DMS 273 treated with DMSO at 0.1 percent for 48 hours (cell line): ENCODE results near the gene KIZ.

Source experiments
- DNase-seq: peaks from one replicate; lab custom pipeline; 2025; lab: John Stamatoyannopoulos, UW

Gene KIZ

GRCh38 chr20:21179757-21180156 lies 53.9 kb downstream of the KIZ start:
- DNase-seq, result no peak

- no peak for DNase-seq
Measured at GRCh38 chr20:21180248-21180647, 54.4 kb downstream of the KIZ start.

DNA sequence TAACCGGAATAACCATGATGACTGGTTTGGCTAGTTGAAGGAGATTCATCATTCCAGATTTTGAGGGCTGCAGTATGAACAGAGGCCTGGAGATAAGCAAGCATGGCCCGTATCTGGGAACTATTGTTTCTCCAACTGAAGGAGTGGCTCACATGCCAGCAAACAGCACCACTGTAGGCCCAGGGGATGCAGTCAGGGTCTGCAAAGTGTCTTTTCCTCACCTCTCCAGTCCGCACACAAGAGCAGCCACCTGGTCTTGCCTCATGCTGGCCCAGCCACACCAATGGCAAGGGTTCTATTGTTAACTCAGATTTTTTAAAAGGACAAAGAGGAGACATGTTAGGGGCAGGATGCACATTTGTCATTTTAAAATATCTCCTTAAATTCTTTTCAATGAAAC lies 55.1 kb downstream of the KIZ start:
- DNase-seq, result no peak

DNA sequence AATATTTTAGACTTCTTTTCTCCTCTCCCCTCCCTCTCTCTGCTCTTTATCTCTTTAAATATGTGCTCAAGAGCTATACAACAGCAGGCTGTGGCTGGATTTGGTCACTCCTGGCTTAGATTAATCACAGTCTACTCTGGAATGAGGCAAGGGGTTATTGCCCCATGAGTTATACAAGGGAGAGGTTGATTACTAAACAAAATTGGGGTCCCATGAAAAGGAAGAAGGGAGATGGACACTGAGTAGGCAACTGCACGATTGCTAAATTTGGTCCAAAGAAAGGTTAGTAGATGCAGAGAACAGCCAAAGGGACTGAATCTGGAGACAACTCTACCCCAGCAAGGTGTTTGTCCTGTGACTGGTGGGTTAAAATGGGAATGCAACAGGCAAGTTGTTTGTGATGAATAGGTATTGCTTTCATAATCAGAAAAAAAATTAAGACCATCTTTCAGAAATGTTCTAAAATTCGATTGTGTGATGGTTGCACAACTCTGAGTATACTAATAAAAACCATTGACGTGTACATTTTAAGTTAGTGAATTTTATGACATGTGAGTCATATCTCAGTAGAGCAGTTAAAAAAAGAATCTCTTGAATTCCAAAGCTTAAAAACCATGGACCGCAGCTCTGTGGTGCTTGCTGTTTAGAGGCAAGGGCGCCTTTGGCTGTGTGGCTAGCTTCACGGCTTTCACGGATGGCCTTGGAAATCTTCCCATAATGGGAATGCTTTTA lies 57.1 kb downstream of the KIZ start:
- DNase-seq, result no peak

- DNase-seq, result no peak
Measured at GRCh38 chr20:21183722-21184121, 57.8 kb downstream of the KIZ start.

GRCh38 chr20:21184819-21185218 lies 58.9 kb downstream of the KIZ start:
- DNase-seq, result no peak

DNA sequence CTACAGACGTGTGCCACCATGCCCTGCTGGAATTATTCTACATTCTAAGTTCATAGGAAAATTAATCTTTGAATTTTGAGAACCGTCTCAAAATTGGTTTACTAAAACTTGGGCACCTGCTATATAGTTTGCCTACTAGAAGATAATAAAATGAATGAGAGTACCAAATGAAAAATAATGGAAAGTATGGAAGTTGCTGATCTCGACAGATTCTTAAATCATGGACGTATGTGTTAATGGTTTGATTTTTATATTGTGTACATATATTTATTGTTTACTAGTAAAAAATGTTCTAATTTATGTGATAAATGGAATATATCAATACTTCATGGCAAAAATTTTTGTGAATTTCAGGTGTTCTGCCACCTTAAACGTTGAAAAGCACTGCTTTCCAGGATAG lies 60.0 kb downstream of the KIZ start:
- DNase-seq, result no peak

GRCh38 chr20:21189761-21190523 lies 64.1 kb downstream of the KIZ start:
- no peak for DNase-seq

DNA sequence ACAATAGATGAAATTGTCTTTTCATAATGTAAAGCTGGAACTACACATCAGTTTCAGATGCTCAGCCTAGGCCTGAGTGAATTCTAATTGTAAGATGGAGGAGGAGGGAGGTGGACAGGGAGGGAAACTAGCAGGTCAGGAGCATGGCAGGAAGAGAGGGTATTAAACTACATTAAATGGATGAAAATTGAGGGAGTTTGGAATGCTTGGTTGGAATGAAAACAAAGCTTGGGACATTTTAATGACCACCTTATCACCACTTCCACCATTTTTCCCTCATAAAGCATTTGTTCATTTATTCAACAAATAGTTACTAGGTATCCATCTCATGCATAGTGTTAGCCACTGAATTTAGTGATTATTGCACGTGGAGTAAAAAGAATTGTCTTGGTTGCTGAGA lies 65.0 kb downstream of the KIZ start:
- DNase-seq, result no peak

GRCh38 chr20:21191839-21192238 lies 66.0 kb downstream of the KIZ start:
- DNase-seq, result no peak

DNA sequence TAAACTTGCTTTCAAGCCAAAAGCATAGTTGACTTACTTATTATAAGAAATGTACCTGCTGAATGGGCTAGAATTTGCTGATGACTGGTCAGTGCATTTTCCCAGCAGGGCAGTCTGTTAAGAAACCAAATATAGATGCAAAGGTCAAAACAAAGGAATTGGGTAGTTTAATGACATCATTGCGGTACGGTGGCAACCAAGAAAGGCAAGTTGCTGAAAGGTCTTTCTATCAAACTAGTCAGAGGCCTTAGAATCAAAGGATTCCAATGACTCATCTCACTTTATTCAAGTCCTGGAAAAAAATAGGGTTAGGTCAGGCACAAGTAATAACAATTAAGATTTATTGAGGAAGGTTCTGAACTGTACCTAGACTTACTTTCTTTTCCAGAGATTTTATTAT lies 76.4 kb downstream of the KIZ start:
- no peak for DNase-seq

- no peak for DNase-seq
Measured at GRCh38 chr20:21203088-21203656, 77.3 kb downstream of the KIZ start.

- no peak for DNase-seq
Measured at GRCh38 chr20:21206584-21206983, 80.7 kb downstream of the KIZ start.

DNA sequence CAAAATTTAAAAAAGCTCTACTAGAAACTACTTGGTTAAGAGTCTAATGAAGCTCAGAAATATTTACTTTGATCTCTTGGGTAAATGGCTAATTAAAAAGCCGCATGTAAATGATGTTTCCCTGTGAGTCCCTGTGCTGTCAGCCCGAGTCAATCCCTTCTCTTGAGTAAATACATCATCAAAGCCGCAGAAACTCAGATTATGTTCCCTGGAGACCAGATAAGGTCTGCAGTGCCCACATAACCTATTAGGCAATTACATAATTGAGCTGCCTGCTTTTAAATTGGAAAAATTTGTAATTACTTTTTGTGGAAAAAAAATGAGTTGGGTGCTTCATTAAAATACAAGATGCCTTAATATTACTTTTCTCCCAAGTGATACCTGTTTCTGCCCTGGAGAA lies 83.1 kb downstream of the KIZ start:
- DNase-seq, result no peak

DNA sequence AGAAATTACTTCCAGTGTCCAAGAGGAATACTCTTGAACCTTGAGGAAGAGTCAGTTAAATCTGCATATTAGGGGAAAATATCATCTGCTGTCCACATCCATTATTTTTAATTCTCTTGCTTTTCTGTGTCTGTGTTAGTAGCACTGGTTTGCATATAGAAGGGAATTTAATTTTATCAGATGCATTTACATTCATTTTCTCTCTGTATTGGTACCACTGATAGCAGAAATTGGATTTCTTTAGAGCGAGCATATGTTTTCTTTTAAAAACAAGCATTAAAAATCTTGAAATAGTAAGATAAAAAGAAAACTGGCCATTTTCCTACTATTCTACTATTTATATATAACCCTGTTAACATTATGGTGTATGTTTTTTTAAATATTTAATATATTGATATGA lies 83.8 kb downstream of the KIZ start:
- no peak for DNase-seq

DNA sequence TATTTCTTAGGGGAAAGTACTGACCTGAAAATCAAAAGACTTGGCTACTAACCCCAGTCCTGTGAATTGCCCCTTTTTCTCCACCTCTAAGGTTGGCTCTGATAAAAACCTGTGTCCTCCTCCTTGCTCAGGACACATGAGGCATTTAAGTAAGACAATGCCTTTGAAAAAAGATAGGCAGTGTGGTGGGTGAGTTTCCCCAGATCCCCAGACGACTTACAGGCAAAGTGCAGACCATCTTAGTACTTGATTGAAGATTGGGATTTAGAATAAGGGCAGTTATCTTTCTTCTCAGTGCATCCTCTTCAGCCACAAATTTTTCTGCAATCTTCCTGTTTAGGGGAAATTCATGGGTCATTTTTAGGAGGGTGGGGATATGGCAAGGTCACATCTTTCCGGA lies 87.8 kb downstream of the KIZ start:
- no peak for DNase-seq

DNA sequence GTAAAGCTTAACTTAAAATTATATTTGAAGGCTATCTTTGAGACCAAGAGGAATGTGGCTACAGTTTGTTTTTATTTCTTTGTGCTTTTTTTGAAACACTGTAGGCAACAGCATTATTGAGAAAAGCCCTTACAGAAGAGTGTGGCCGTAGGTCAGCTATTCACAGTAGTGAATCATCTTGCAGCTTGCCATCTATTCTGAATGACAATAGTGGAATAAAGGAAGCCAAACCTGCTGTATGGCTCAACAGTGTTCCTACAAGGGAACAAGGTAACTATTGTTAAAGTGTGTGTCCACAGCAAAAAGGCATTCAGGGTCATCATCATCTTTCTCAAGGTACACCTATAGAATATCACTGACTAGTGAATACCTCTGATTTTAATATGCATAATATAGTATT lies 88.5 kb downstream of the KIZ start:
- DNase-seq, result no peak

GRCh38 chr20:21219686-21220085 lies 93.8 kb downstream of the KIZ start:
- no peak for DNase-seq

- DNase-seq, result no peak
Measured at GRCh38 chr20:21224217-21224616, 98.3 kb downstream of the KIZ start.

DNA sequence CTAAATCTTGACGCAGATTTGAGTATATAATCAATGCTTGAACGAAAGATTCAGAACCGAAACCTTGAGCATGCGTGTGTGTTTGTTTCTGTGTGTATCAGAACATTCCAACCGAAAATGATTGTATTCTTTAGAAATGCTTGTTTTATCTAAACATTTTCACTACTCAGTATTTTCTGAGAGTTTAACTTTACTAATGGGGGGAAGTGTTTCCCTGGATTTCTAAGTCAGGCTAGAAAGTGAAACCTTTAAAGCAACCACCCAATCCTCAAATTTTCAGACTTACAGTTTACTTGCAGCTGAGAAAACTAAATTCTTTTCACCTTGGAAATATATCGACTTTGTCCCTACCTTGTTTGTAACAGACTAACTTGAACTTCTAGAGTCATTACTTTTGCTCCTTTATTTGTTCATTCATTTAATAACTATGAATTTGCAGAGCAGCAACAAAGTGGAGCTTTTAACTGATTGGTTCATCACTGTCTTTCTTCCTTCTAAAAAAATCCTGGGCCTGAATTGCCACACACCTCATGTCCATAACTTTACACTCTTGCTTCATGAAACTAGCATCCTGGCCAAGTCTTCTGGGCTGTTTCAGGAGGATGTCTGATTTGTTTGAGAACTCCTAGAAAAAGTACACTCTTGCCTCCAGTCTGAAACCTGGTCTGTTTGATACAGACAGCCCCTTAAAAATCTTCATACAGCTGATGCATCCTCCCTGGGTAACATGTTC lies 99.5 kb downstream of the KIZ start:
- DNase-seq, result no peak

- DNase-seq, result no peak
Measured at GRCh38 chr20:21228511-21228910, 102.6 kb downstream of the KIZ start.

GRCh38 chr20:21229163-21229562 lies 103.3 kb downstream of the KIZ start:
- no peak for DNase-seq

- DNase-seq, result no peak
Measured at GRCh38 chr20:21230220-21230619, 104.3 kb downstream of the KIZ start.
